Ovary (tissue), 3 donors: ENCODE results near the gene PSTPIP2.

Source experiments
- EP300 ChIP-seq: sonication (generic); formaldehyde crosslinking; IDR thresholded peaks from one replicate; pipeline ENCODE4 v1.6.1; 2017; ENCODE audit warnings: antibody characterized with exemption
- POLR2A ChIP-seq: fragments of 450-650 bp; IDR thresholded peaks from one replicate; pipeline ENCODE4 v1.6.1; 2017; ENCODE audit warnings: antibody characterized with exemption, mild to moderate bottlenecking, moderate library complexity
- TF ChIP-seq, protein P1 (sequence below), 3 donors: fragments of 450-650 bp in 2 of 3; fragments of 200-600 bp in 1 of 3; IDR thresholded peaks; one replicate each; pipeline versions ENCODE4 v1.5.1 to v1.8.0; 2016 to 2022; ENCODE audit warnings: antibody characterized with exemption in 3 of 3, mild to moderate bottlenecking in 1 of 3
- donor health status: DM: no; HTN: no; CAD: no.

DNA sequence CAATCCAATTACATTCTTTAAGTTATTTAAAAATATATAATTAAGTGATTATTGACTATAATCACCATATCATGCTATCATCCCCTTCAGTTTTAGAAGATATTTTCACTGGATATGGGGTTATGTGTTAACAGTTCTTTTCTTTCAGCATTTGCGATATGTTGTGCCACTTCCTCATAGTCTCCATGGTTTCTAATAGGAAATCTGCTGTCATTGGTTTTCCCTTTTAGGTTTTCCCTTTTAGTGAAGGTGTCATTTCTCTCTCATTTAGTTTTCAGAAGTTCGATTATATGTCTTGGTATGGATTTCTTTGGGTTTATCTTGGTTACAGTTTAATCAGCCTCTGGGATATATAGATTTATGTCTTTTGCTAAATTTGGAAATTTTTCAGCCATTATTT, 70.2 kb downstream of the PSTPIP2 start:
- TF ChIP-seq, protein P1, sequence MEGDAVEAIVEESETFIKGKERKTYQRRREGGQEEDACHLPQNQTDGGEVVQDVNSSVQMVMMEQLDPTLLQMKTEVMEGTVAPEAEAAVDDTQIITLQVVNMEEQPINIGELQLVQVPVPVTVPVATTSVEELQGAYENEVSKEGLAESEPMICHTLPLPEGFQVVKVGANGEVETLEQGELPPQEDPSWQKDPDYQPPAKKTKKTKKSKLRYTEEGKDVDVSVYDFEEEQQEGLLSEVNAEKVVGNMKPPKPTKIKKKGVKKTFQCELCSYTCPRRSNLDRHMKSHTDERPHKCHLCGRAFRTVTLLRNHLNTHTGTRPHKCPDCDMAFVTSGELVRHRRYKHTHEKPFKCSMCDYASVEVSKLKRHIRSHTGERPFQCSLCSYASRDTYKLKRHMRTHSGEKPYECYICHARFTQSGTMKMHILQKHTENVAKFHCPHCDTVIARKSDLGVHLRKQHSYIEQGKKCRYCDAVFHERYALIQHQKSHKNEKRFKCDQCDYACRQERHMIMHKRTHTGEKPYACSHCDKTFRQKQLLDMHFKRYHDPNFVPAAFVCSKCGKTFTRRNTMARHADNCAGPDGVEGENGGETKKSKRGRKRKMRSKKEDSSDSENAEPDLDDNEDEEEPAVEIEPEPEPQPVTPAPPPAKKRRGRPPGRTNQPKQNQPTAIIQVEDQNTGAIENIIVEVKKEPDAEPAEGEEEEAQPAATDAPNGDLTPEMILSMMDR (IDR thresholded peaks at IDR 0.05) = no peak
- no peak for TF ChIP-seq POLR2A
- no peak for TF ChIP-seq EP300
